SK-N-SH (cell line): ENCODE results near the gene CIDEA. TPM values are rescaled to one million over a fixed set of nuclear protein-coding genes. Genes with fewer than 3 reads are reported as not detected.

Experiments used
- CTCF ChIA-PET: fragments of 300-600, 350-600 bp; formaldehyde crosslinking; extraction: SDS; loops from one replicate; lab custom pipeline; 2021; lab: Yijun Ruan, JAX
- POLR2A ChIA-PET: fragments of 350-600 bp; sonication (Branson Sonifier 250); formaldehyde crosslinking; extraction: SDS; loops from one replicate; lab custom pipeline; 2020; ENCODE audit warnings: antibody characterized with exemption, inconsistent platforms; lab: Yijun Ruan, JAX
- DNase-seq: peaks from one replicate; pipeline ENCODE4 v3.0.0; 2012
- H2AFZ ChIP-seq: fragments of 200-600 bp; sonication (generic); 2 replicates; pipeline ENCODE4 v1.8.1; 2016; ENCODE audit warnings: antibody characterized with exemption, mild to moderate bottlenecking, low read depth
- H3F3A ChIP-seq: fragments of 200-600 bp; sonication (generic); replicated peaks from 2 replicates; pipeline ENCODE3; 2016; ENCODE audit warnings: antibody characterized with exemption, mild to moderate bottlenecking; ENCODE audit not compliant: insufficient read depth
- H3K27ac ChIP-seq, 2 experiments: fragments of 200-500 bp in 1 of 2; fragments of 200-600 bp in 1 of 2; sonication (Bioruptor generic) in 1 of 2; sonication (generic), shearing (Covaris generic) in 1 of 2; 2 replicates each; pipeline versions ENCODE4 v1.5.1 to v1.6.1; 2014 to 2016; ENCODE audit warnings: low read depth in 2 of 2, inconsistent platforms in 1 of 2, low read length in 1 of 2, mild to moderate bottlenecking in 1 of 2, mixed read lengths in 1 of 2
- H3K27me3 ChIP-seq: fragments of 200-600 bp; sonication (generic), shearing (Covaris generic); 2 replicates; pipeline ENCODE4 v1.6.1; 2016; ENCODE audit warnings: mixed run types; ENCODE audit not compliant: insufficient read depth
- H3K36me3 ChIP-seq, 2 experiments: fragments of 200-500 bp in 1 of 2; fragments of 200-600 bp in 1 of 2; sonication (Bioruptor generic) in 1 of 2; sonication (generic) in 1 of 2; replicated peaks in 1 of 2; 2 replicates each; pipeline versions ENCODE3 to v1.5.1; 2014 to 2016; ENCODE audit warnings: low read length in 1 of 2, mild to moderate bottlenecking in 1 of 2; ENCODE audit not compliant: insufficient read depth in 2 of 2, control insufficient read depth in 1 of 2
- H3K4me1 ChIP-seq, 2 experiments: fragments of 200-500 bp in 1 of 2; fragments of 200-600 bp in 1 of 2; sonication (Bioruptor generic) in 1 of 2; sonication (generic), shearing (Covaris generic) in 1 of 2; 2 replicates each; pipeline versions ENCODE4 v1.5.1 to v1.6.1; 2014 to 2016; ENCODE audit warnings: low read depth in 1 of 2, low read length in 1 of 2, mixed run types in 1 of 2; ENCODE audit not compliant: insufficient read depth in 2 of 2, control insufficient read depth in 1 of 2
- H3K4me2 ChIP-seq: fragments of 200-600 bp; sonication (generic), shearing (Covaris generic); 2 replicates; pipeline ENCODE4 v1.6.1; 2017; ENCODE audit warnings: mixed run types
- H3K4me3 ChIP-seq, 2 experiments: fragments of 200-500 bp in 1 of 2; fragments of 200-600 bp in 1 of 2; sonication (Bioruptor generic) in 1 of 2; sonication (generic), shearing (Covaris generic) in 1 of 2; 2 replicates each; pipeline versions ENCODE4 v1.5.1 to v1.8.1; 2014 to 2016; ENCODE audit warnings: low read depth in 2 of 2, inconsistent platforms in 1 of 2, low read length in 1 of 2, mild to moderate bottlenecking in 1 of 2, mixed read lengths in 1 of 2, moderate library complexity in 1 of 2
- H3K79me2 ChIP-seq: fragments of 200-600 bp; sonication (generic); 2 replicates; pipeline ENCODE4 v1.8.1; 2017; ENCODE audit warnings: mild to moderate bottlenecking; ENCODE audit not compliant: insufficient read depth
- H3K9ac ChIP-seq: fragments of 200-600 bp; sonication (generic); 2 replicates; pipeline ENCODE4 v1.6.1; 2017; ENCODE audit warnings: mixed run types
- H3K9me2 ChIP-seq: fragments of 200-600 bp; sonication (generic); 2 replicates; pipeline ENCODE4 v1.6.1; 2017; ENCODE audit warnings: mixed run types
- H3K9me3 ChIP-seq: fragments of 200-600 bp; sonication (generic); 2 replicates; pipeline ENCODE4 v1.6.1; 2017; ENCODE audit warnings: mixed run types, mild to moderate bottlenecking, moderate library complexity
- H4K20me1 ChIP-seq: fragments of 200-600 bp; sonication (generic); 2 replicates; pipeline ENCODE4 v1.6.1; 2017; ENCODE audit warnings: mild to moderate bottlenecking, mixed run types; ENCODE audit not compliant: insufficient read depth
- CHD2 ChIP-seq: fragments of 150-350 bp; IDR thresholded peaks from 2 replicates; pipeline ENCODE4 v1.6.1; 2018; ENCODE audit warnings: low read length; ENCODE audit not compliant: partially characterized antibody
- FOSL2 ChIP-seq: IDR thresholded peaks from 2 replicates; pipeline ENCODE4 v1.4.0; 2012; ENCODE audit warnings: low read depth, mild to moderate bottlenecking, moderate library complexity, borderline replicate concordance
- GABPA ChIP-seq: IDR thresholded peaks from 2 replicates; pipeline ENCODE4 v1.4.0; 2012; ENCODE audit warnings: low read depth, mild to moderate bottlenecking
- MEF2A ChIP-seq: IDR thresholded peaks from 2 replicates; pipeline ENCODE4 v1.4.0; 2012; ENCODE audit warnings: low read depth, borderline replicate concordance
- RCOR1 ChIP-seq: fragments of 150-350 bp; IDR thresholded peaks from 2 replicates; pipeline ENCODE4 v1.6.1; 2017; ENCODE audit warnings: antibody characterized with exemption, low read length
- RXRA ChIP-seq: IDR thresholded peaks from 2 replicates; pipeline ENCODE4 v1.4.0; 2012; ENCODE audit warnings: low read depth, mild to moderate bottlenecking, borderline replicate concordance
- SIN3A ChIP-seq: IDR thresholded peaks from 2 replicates; pipeline ENCODE4 v1.6.1; 2012; ENCODE audit warnings: low read depth, mild to moderate bottlenecking, low read length, moderate library complexity, borderline replicate concordance
- SMC3 ChIP-seq: IDR thresholded peaks from 2 replicates; pipeline ENCODE4 v1.6.1; 2012; ENCODE audit warnings: low read depth, low read length, improper control_type of control experiment
- TEAD4 ChIP-seq: IDR thresholded peaks from 2 replicates; pipeline ENCODE4 v1.4.0; 2012; ENCODE audit warnings: mild to moderate bottlenecking, borderline replicate concordance; ENCODE audit not compliant: insufficient read depth
- YY1 ChIP-seq: IDR thresholded peaks from 2 replicates; pipeline ENCODE4 v1.4.0; 2012; ENCODE audit warnings: low read depth, mild to moderate bottlenecking
- WGBS: methylation state at CpG from one replicate; pipeline ENCODE4 v1.1.6; 2017; ENCODE audit warnings: low lambda C conversion rate; 5-methylcytosine and 5-hydroxymethylcytosine counted together
- polyA plus RNA-seq, 3 experiments: library from polyadenylated mRNA; depleted of rRNA; stranded (reverse); fragments of >200 nt; gene quantifications; 2 replicates each; pipeline ENCODE4 v1.2.3, GENCODE V29; 2012
- TF ChIP-seq, protein P1 (sequence below): IDR thresholded peaks from 2 replicates; pipeline ENCODE4 v1.4.0; 2012; ENCODE audit warnings: low read depth, borderline replicate concordance
- TF ChIP-seq, protein P2 (sequence below): IDR thresholded peaks from 2 replicates; pipeline ENCODE4; 2012
- TF ChIP-seq, protein P3 (sequence below): IDR thresholded peaks from 2 replicates; pipeline ENCODE4 v1.4.0; 2012; ENCODE audit warnings: low read depth, borderline replicate concordance

CIDEA gene
- polyA plus RNA-seq, 1 of the 3 experiments (the other 2 are of a cell fraction), result not detected

DNA sequence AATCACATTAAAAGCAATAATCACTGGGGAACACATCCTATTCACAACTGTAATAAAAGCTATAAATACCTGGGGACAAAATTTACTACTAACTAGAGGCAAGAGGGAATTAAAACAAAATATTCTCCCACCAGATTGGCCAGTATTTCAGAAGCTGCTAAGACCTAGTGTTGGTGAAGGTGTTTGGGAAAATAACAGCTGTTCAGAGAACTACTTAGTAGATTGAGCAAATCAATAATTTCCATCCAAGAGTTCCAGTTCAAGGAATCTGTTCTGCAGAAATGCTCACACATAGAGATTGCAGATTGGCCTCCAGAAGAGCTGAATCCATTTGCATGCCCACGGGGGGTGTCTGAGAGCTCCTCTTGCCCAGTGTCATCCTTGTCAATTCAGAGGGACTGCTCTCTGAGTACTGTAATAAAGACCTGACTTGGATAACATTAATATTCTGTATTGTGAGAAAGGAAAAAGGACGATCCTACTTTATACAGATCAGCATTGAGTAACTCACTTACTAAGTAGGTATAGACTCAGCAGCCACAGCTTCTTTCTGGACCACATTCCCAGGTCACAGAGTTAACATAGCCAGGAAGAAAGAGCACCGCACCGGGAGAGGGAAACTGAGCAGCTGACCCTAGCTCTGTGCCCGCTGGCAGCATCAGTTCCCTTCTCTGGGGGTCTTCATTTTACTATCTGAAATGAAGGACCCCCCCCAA lies 59.5 kb downstream of the CIDEA start (continued):
- TF ChIP-seq TEAD4, result no peak
- TF ChIP-seq, protein P1, sequence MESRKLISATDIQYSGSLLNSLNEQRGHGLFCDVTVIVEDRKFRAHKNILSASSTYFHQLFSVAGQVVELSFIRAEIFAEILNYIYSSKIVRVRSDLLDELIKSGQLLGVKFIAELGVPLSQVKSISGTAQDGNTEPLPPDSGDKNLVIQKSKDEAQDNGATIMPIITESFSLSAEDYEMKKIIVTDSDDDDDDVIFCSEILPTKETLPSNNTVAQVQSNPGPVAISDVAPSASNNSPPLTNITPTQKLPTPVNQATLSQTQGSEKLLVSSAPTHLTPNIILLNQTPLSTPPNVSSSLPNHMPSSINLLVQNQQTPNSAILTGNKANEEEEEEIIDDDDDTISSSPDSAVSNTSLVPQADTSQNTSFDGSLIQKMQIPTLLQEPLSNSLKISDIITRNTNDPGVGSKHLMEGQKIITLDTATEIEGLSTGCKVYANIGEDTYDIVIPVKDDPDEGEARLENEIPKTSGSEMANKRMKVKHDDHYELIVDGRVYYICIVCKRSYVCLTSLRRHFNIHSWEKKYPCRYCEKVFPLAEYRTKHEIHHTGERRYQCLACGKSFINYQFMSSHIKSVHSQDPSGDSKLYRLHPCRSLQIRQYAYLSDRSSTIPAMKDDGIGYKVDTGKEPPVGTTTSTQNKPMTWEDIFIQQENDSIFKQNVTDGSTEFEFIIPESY, result no peak

DNA sequence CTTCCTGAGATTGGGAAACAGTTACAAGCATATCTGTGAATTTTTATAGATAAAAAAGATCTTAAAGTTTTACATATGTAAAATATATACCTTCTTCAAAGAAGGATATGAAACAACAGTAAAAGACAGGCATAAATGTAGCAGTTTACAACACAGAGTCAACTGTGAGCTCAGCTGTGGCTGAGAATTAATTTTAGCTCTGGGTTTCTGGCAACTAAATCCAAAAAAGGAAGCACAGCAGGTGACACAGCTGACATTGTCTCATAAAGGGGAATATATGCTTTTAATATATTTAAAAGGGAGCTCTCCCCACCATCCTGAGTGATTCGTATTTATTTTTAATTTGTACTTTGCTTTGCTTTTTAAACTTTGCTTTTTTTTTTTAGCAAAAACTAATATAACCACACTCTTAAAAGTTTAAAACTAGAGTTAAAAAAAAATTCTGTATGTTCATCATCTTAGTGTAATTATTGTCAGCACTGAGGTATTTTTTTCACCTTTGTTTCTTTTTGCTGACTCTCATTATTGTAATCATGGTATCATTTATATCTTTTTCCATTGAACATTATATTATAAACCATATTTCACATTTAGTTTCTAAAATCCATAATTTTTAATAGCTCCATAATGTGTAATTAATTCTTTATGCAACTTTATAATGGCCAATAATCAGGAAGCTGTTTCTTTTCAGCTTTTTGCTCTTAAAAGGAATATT lies 60.6 kb downstream of the CIDEA start:
- H4K20me1 ChIP-seq, result peaks cover 53% of the 10 kb centered on the region
- H3K79me2 ChIP-seq, result peaks cover 100% of the 10 kb centered on the region
- H3F3A ChIP-seq, result peaks cover 43% of the 10 kb centered on the region
- TF ChIP-seq, protein P2, sequence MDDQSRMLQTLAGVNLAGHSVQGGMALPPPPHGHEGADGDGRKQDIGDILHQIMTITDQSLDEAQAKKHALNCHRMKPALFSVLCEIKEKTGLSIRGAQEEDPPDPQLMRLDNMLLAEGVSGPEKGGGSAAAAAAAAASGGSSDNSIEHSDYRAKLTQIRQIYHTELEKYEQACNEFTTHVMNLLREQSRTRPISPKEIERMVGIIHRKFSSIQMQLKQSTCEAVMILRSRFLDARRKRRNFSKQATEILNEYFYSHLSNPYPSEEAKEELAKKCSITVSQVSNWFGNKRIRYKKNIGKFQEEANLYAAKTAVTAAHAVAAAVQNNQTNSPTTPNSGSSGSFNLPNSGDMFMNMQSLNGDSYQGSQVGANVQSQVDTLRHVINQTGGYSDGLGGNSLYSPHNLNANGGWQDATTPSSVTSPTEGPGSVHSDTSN, result no peak
- TF ChIP-seq YY1, result no peak
- TF ChIP-seq RXRA, result no peak
- TF ChIP-seq GABPA, result no peak
- TF ChIP-seq MEF2A, result no peak
- no peak for TF ChIP-seq SMC3
- no peak for TF ChIP-seq SIN3A
- TF ChIP-seq CHD2, result no peak
- no peak for TF ChIP-seq RCOR1
- TF ChIP-seq, protein P3, sequence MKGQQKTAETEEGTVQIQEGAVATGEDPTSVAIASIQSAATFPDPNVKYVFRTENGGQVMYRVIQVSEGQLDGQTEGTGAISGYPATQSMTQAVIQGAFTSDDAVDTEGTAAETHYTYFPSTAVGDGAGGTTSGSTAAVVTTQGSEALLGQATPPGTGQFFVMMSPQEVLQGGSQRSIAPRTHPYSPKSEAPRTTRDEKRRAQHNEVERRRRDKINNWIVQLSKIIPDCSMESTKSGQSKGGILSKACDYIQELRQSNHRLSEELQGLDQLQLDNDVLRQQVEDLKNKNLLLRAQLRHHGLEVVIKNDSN, result no peak
- TF ChIP-seq FOSL2, result no peak
- H3K27ac ChIP-seq, result peak overlapping the region in 1 of 2 experiments; percentile 59; a peak in 1 of 4 replicates
- H3K9ac ChIP-seq, result no peak overlapping the region
- ChIA-PET POLR2A (no interaction called here), CTCF (interaction anchor here (0.8 to 3.8 kb wide), 3 partner anchors 13 to 78 kb away, joined by 3 to 30 read pairs (median 4); no protein-coding TSS in a partner anchor)
- H3K4me2 ChIP-seq, result no peak overlapping the region
- no peaks in the 10 kb centered on the region for H3K9me2 ChIP-seq
- no peaks in the 10 kb centered on the region for H3K27me3 ChIP-seq
- DNase-seq, result no peak
- peaks cover 39 to 69% of the 10 kb centered on the region in 2 experiments for H3K36me3 ChIP-seq
- H3K4me1 ChIP-seq, result peaks cover 2 to 23% of the 10 kb centered on the region in 2 experiments; a peak in 3 of 4 replicates
- no peak overlapping the region; the same call in 1 of the 2 replicates for H2AFZ ChIP-seq
- H3K9me3 ChIP-seq, result peaks cover 14% of the 10 kb centered on the region
- no peak overlapping the region for H3K4me3 ChIP-seq
- 87% methylated on average over 1 of the region's 1 CpG for WGBS
